Epidermal melanocyte (primary cell): ENCODE data around the gene ARHGEF39.

Source experiments
- DNase-seq: peaks from one replicate; pipeline ENCODE4 v3.0.0; 2011; ENCODE audit warnings: low spot score; ENCODE audit not compliant: insufficient read length

The ARHGEF39 gene

GRCh38 chr9:35691334-35691650 is 26.3 kb upstream of the ARHGEF39 start:
- no peak for DNase-seq

- peak; percentile 65 for DNase-seq
These were observed 25.8 kb upstream of the ARHGEF39 start for GRCh38 chr9:35690614-35691333.

DNA sequence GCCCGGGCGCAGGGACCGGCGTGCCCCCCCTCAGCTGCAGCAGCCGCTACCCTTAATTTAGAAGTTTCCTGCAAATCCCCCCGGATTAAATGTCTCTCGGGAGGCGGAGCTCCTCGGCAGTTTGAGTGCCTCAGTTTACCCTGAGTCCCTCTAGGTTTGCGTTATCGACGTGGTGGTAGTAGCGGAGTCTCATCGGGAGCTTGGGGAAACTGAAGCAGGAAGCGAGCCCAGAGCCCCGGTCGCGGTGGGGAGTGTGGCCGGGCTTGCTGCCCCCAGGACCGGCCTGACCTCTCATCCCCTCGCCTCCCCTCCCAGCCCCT is 25.3 kb upstream of the ARHGEF39 start:
- no peak for DNase-seq

DNA sequence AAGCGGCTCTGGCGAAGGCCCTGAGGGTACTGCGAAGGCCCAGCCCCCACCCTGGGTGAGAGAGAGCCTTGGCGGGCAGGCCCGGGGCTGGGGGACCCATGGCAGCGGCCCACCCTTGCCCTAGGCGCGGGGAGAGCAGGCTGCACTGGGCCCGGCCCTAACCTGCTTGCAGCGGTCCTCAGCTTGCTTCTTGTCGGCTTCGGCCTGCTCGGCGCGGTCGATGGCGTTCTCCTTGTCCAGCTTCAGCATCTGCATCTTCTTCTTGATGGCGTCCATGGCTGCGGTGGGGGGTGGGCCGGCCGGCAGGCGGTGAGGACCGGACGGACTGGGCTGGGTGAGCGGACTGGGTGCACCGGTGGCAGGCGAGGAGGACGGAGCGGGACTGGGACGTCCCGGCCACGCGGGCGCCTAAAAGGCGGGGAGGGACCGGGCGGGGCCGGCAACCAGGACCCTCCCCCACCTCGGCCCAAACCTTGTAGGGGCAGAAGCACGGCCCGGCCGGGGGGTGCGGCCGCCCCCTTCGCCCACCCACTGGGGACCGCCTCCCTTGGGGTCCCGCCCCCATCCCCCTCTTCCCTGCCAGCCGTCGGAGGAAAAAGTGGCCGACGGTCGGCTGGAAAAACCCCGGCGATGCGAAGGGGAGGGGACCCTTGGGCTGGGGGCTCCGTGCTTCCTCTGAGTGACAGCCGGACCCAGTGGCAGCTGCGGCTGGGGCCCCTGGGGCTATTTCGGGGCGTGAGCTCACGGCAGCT is 24.7 kb upstream of the ARHGEF39 start, which contains the start of gene TPM2:
TPM2 (minus strand) TSS at position 384 of the 752 bp plus-strand sequence; CDS start at position 276, 108 bp downstream.
- DNase-seq = no peak

GRCh38 chr9:35688558-35689541 is 23.9 kb upstream of the ARHGEF39 start:
- DNase-seq = no peak

DNA sequence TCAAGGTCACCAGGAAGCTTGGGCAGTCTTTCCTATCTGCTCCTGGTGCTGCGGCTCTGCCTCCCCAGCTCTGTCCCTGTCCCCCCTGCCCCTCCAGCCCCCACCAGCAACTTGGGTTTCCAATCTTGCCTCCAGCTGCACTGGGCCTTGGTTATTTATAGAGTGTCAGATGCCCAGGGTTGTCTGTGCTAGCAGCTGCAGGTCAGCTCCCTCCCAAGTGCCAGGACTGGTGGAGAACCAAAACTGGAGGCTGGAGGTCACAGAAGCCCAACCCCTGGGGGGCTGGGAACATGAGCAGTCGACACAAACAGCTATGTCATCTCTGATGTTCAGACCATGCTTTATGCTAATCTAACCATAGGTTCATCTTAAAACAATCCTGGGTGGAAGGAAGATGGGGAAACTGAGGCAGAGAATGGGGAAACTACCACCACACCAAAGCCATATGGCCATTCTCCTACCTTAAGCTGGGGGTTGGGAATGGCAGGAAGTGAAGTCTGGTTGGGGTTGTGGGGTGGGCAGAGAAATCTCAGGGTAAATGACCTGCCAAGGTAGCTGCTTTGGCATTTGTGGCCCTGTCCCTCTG is 23.1 kb upstream of the ARHGEF39 start:
- DNase-seq = no peak

DNA sequence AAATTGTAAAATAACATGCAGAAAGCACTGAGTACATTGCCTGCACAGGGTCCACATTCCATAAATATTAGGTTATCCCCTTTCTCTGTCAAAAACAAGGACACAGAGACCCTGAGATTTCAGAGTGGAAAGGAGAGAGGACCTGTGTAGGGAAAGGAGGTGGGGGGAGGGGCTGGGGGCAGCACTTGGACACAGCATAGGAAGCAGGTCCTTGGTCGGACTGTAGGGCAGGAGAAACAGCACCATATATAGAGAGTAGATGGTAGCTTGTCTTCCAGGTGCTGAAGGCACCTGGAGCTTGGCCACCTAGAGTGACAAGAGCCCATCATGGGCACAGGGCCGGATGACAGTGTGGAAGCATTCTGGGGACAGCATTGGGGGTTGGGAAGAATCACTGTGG is 22.3 kb upstream of the ARHGEF39 start:
- DNase-seq = no peak

DNA sequence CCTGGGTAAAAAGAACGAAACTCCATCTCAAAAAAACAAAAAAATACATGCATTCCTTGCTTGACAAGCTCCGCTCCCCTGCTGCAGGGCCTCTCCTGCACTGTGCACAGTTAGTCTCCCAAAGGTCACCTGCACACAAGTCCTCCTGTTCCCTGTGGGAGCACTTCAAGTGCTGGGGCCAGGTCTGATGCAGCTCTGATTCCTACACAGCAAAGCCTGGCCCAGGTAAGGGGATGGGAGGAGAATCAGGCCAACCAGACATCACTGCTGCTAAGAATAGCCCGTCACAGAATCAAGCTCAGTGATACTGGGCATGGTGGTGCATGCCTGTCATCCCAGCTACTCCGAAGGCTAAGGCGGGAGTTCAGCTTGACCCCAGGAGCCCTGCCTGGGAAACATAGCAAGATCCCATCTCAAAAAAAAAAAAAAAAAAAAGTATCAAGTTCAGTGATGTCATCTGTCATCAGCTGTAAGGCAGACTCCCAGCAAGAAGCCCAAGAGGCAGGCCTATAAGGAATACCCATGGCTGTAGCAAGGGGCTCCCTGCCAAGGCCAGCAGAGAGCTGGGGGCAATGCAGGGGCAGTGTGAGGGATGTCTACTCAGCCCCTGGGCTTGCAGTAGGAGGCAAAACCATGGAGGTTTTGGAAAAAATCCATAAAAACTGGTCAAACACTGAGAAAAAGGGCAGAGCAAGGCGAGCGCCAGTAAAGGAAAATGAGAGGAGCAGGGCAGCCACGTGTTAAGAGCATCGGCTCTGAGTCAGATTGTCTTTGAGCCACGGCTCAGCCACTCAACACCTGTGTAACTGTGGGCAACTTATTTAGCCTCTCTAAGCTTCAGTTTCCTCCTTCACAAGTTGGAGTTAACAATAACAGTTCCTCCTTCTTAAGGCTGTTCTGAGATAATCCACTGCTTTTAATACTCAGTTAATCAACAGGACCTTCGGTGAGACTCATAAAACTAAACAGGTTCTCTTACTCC is 21.5 kb upstream of the ARHGEF39 start:
- DNase-seq = no peak

DNA sequence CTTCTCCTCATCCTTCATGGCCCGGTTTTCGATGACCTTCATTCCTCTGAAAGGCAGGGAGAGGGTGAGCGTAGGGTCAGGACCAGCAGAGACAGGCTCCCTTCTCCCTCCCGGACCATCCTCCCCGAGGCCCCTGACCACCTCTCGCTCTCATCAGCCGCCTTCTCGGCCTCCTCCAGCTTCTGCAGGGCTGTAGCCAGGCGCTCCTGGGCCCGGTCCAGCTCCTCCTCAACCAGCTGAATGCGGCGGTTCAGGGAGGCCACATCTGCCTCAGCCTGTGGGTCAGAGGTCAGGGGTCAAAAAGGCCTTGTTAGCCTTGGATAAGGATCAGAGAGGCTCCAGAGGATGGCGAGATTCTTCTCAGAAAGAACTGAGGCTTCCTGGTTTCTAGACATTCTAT is 20.5 kb upstream of the ARHGEF39 start:
- DNase-seq = no peak

GRCh38 chr9:35684921-35685320 is 19.9 kb upstream of the ARHGEF39 start:
- DNase-seq = no peak

- DNase-seq = no peak
These were observed 18.3 kb upstream of the ARHGEF39 start for GRCh38 chr9:35683323-35683722.

GRCh38 chr9:35682520-35683315 is 17.7 kb upstream of the ARHGEF39 start:
- DNase-seq = no peak

DNA sequence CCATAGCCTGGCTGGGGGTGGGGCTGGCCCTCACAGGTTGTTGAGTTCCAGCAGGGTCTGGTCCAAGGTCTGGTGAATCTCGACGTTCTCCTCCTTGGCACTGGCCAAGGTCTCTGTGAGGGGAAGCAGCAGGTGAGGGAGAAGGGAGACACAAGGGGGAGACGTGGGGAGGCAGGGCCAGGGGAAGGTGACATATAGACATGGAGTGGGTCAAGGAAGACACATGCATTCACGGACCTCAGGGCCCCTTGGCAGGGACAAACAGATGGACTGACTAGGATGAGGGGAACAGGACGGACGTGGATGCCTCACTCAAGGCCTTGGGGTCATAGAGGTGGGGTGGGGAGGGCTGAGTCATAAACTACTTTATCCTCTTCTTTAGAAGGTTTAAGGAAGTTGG is 17.1 kb upstream of the ARHGEF39 start:
- no peak for DNase-seq

- DNase-seq = no peak
These were observed 16.5 kb upstream of the ARHGEF39 start for GRCh38 chr9:35681341-35682002.

- DNase-seq = no peak
These were observed 15.5 kb upstream of the ARHGEF39 start for GRCh38 chr9:35680331-35681105.

DNA sequence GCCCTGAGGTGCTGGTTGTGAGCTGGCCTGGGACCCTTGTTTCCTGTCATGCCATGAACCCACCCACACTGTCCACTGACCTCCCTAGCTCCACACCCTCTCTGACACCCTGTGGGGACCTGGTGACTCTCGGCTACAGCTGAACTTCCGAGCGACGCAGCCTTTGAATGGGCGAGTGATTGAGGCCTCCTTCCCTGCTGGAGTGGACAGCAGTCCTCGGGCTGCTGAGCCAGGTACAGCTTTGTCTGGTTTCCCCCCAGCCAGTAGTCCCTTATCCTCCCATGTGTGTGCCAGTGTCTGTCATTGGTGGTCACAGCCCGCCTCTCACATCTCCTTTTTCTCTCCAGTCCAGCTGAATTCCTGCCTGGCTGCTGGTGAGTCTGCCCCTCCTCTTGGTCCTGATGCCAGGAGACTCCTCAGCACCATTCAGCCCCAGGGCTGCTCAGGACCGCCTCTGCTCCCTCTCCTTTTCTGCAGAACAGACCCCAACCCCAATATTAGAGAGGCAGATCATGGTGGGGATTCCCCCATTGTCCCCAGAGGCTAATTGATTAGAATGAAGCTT is 14.9 kb upstream of the ARHGEF39 start:
- no peak for DNase-seq

DNA sequence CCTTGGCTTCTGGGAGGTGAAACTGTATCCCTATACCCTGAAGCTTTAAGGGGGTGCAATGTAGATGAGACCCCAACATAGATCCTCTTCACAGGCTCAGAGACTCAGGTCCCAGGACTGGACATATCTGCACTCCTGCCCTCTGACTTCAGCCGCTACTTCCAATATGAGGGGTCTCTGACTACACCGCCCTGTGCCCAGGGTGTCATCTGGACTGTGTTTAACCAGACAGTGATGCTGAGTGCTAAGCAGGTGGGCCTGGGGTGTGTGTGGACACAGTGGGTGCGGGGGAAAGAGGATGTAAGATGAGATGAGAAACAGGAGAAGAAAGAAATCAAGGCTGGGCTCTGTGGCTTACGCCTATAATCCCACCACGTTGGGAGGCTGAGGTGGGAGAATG is 14.1 kb upstream of the ARHGEF39 start:
- DNase-seq = no peak
